SU-DHL-6 (cell line): ENCODE results near the gene RBBP4.

Source experiments
- H2AFZ ChIP-seq: fragments of 200-600 bp; sonication (generic); 2 replicates; pipeline ENCODE4 v1.6.1; 2014; ENCODE audit warnings: low read depth, mild to moderate bottlenecking, moderate library complexity, mixed read lengths, antibody characterized with exemption, low read length; ENCODE audit not compliant: severe bottlenecking
- H3F3A ChIP-seq: fragments of 200-600 bp; shearing (Covaris generic); 2 replicates; pipeline ENCODE4 v1.6.0; 2016; ENCODE audit warnings: antibody characterized with exemption, mild to moderate bottlenecking; ENCODE audit not compliant: insufficient read depth
- H3K27ac ChIP-seq: fragments of 200-600 bp; sonication (generic); 2 replicates; pipeline ENCODE4 v1.5.1; 2016; ENCODE audit warnings: low read depth, mild to moderate bottlenecking, low read length, moderate library complexity, mixed read lengths
- H3K27me3 ChIP-seq: fragments of 200-600 bp; sonication (generic), shearing (Covaris generic); 2 replicates; pipeline ENCODE4 v1.6.0; 2014; ENCODE audit warnings: mild to moderate bottlenecking, low read length
- H3K36me3 ChIP-seq: fragments of 200-600 bp; sonication (generic); 2 replicates; pipeline ENCODE4 v1.6.1; 2014; ENCODE audit warnings: mild to moderate bottlenecking, low read length, mixed read lengths
- H3K4me2 ChIP-seq: fragments of 300-600, 200-600 bp; shearing (Covaris generic), sonication (generic); 2 replicates; pipeline ENCODE4 v1.6.0; 2014; ENCODE audit warnings: low read length, low read depth, mild to moderate bottlenecking; ENCODE audit not compliant: poor library complexity, severe bottlenecking
- H3K4me3 ChIP-seq: fragments of 200-600 bp; sonication (generic); 2 replicates; pipeline ENCODE4 v1.5.1; 2014; ENCODE audit warnings: antibody characterized with exemption, low read length, mild to moderate bottlenecking, mixed read lengths; ENCODE audit not compliant: insufficient read depth, poor library complexity, severe bottlenecking
- H3K79me2 ChIP-seq: fragments of 200-600 bp; sonication (generic); 2 replicates; pipeline ENCODE4 v1.6.1; 2014; ENCODE audit warnings: mild to moderate bottlenecking, low read length, moderate library complexity; ENCODE audit not compliant: insufficient read depth
- H3K9ac ChIP-seq: fragments of 200-600 bp; sonication (generic); 2 replicates; pipeline ENCODE4 v1.7.0; 2014; ENCODE audit warnings: mild to moderate bottlenecking, low read length
- H3K9me2 ChIP-seq: fragments of 200-600 bp; sonication (generic); replicated peaks from 2 replicates; pipeline ENCODE4 v1.6.1; 2014; ENCODE audit warnings: low read length; ENCODE audit not compliant: insufficient read depth
- H3K9me3 ChIP-seq: fragments of 200-600 bp; sonication (generic); 2 replicates; pipeline ENCODE4 v1.6.1; 2014; ENCODE audit warnings: low read length, mixed read lengths; ENCODE audit not compliant: insufficient read depth
- H4K20me1 ChIP-seq: fragments of 200-600 bp; sonication (generic); 2 replicates; pipeline ENCODE4 v1.6.1; 2014; ENCODE audit warnings: low read depth, mild to moderate bottlenecking, antibody characterized with exemption, low read length, moderate library complexity, mixed read lengths
- EZH2phosphoT487 ChIP-seq: fragments of 200-600 bp; sonication (generic), shearing (Covaris generic); conservative IDR thresholded peaks from 2 replicates; pipeline ENCODE4 v1.6.1; 2018; ENCODE audit warnings: mild to moderate bottlenecking, antibody characterized with exemption, low read length, moderate library complexity, mixed read lengths
- TF ChIP-seq, protein P1 (sequence below): fragments of 200-600 bp; sonication (generic); IDR thresholded peaks from one replicate; pipeline ENCODE4 v1.5.1; 2017; ENCODE audit warnings: antibody characterized with exemption, mild to moderate bottlenecking, low read length, moderate library complexity; ENCODE audit not compliant: insufficient read depth, poor library complexity, severe bottlenecking

The RBBP4 gene

DNA sequence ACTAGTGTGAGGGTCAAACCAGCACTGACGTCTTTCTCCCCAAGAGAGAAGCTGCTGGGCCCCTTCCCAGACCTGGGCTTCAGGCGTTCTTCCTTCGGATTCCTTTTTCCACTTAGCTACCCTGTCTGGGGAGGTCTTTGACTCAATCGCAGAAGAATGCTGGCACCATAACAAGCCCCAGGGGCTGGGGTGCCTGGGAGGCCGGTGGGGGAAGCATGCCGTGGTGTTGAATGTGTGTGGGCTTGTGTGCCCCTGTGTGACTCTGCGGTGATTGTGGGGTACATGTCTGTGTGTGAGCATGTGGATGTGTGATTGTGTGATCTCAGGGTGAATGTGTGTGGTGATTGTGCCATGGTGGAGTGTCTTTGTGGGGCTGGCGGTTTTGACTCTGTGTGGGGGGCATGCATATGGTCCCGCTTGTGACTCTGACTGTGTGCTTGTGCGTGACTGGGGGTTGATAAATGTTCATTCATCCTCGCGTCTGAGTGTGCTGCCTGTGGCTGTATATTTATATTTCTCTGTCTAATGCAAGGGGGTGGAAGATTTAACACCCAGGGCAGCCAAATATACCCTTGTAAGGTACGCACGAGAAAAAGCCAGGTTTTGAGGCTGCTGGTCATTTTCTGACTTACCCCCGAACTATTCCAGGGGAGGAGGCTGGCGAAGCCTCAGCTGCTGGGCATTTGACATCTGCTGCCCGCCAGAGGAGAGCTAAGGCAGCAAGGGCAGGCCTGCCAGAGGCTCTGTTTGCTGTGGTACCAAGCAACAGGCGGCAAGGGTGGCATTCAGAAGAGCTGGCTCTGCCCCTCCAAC, 52.7 kb downstream of the RBBP4 start:
- H3K27me3 ChIP-seq, result no peaks in the 10 kb centered on the region
- H2AFZ ChIP-seq, result no peak overlapping the region
- H3K9me2 ChIP-seq, result no peaks in the 10 kb centered on the region
- H4K20me1 ChIP-seq, result no peaks in the 10 kb centered on the region
- H3K9me3 ChIP-seq, result no peaks in the 10 kb centered on the region
- H3K36me3 ChIP-seq, result no peaks in the 10 kb centered on the region
- H3K27ac ChIP-seq, result no peak overlapping the region
- TF ChIP-seq EZH2phosphoT487, result no peak; the same call in 1 of the 2 replicates
- TF ChIP-seq, protein P1, sequence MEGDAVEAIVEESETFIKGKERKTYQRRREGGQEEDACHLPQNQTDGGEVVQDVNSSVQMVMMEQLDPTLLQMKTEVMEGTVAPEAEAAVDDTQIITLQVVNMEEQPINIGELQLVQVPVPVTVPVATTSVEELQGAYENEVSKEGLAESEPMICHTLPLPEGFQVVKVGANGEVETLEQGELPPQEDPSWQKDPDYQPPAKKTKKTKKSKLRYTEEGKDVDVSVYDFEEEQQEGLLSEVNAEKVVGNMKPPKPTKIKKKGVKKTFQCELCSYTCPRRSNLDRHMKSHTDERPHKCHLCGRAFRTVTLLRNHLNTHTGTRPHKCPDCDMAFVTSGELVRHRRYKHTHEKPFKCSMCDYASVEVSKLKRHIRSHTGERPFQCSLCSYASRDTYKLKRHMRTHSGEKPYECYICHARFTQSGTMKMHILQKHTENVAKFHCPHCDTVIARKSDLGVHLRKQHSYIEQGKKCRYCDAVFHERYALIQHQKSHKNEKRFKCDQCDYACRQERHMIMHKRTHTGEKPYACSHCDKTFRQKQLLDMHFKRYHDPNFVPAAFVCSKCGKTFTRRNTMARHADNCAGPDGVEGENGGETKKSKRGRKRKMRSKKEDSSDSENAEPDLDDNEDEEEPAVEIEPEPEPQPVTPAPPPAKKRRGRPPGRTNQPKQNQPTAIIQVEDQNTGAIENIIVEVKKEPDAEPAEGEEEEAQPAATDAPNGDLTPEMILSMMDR, result no peak
- H3K4me2 ChIP-seq, result no peak overlapping the region
- no peaks in the 10 kb centered on the region for H3K79me2 ChIP-seq
- no peak overlapping the region for H3K9ac ChIP-seq
- H3F3A ChIP-seq, result no peaks in the 10 kb centered on the region
- H3K4me3 ChIP-seq, result no peak overlapping the region

DNA sequence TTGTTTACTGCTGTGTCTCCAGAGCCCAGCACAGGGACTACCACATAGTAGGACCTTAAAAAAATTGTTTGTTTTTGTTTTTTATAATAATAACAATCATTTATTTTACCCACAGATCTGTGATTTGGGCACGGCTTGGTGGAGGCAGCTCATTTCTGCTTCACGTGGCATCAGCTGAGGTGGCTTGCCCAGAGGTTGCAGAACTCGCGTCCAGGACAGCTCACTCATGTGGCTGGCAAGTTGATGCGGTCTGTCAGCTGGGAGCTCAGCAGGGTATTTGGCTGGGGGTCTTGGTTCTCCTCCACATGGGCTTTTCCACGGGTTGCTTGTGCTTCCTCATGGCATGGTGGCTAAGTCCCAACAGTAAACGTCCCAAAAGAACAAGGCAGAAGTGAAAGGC, 54.5 kb downstream of the RBBP4 start:
- no peak overlapping the region for H3K4me3 ChIP-seq
- no peak overlapping the region for H3K27ac ChIP-seq
- H3K27me3 ChIP-seq, result no peaks in the 10 kb centered on the region
- no peak overlapping the region for H2AFZ ChIP-seq
- H4K20me1 ChIP-seq, result no peaks in the 10 kb centered on the region
- no peaks in the 10 kb centered on the region for H3F3A ChIP-seq
- no peaks in the 10 kb centered on the region for H3K9me2 ChIP-seq
- no peaks in the 10 kb centered on the region for H3K36me3 ChIP-seq
- H3K9me3 ChIP-seq, result no peaks in the 10 kb centered on the region
- H3K79me2 ChIP-seq, result no peaks in the 10 kb centered on the region
- TF ChIP-seq, protein P1, result no peak
- TF ChIP-seq EZH2phosphoT487, result no peak
- no peak overlapping the region for H3K9ac ChIP-seq
- H3K4me2 ChIP-seq, result no peak overlapping the region

DNA sequence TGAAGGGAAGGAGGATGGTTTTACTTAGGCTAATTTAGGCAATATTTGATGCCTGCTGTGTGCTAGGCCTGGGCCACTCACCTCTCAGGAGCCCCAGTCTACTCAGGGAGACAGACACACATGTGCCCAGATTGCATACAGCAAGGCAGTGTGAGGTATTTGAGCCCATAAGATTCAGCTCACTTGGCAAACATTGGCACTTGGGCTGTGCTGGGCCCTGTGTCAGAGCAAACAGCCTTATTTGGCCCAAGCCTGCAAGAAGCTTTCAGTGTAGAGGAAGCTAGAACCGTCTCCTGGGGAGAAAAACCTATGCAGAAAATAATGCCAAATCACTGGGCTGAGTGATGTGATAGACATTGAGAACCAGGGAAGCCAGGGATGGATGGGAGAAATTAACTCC, 55.5 kb downstream of the RBBP4 start:
- Histone ChIP-seq H3K27me3 (no peaks in the 10 kb centered on the region), H2AFZ (no peak overlapping the region), H3K79me2 (no peaks in the 10 kb centered on the region), H3K9me2 (no peaks in the 10 kb centered on the region), H3K9me3 (no peaks in the 10 kb centered on the region), H3K4me3 (no peak overlapping the region), H3F3A (no peaks in the 10 kb centered on the region), H3K4me2 (no peak overlapping the region), H3K36me3 (no peaks in the 10 kb centered on the region), H3K9ac (no peak overlapping the region), H4K20me1 (no peaks in the 10 kb centered on the region), H3K27ac (no peak overlapping the region)
- TF ChIP-seq, protein P1, result no peak
- TF ChIP-seq EZH2phosphoT487, result no peak
